Loucy (cell line): Measurements from ENCODE around the gene SLC6A19.

Experiments used
- H2AFZ ChIP-seq: fragments of 200-600 bp; sonication (generic); 2 replicates; pipeline ENCODE4 v1.6.0; 2016; ENCODE audit warnings: antibody characterized with exemption, mild to moderate bottlenecking, low read length, moderate library complexity
- H3F3A ChIP-seq: fragments of 200-600 bp; 2 replicates; pipeline ENCODE4 v1.6.0; 2016; ENCODE audit warnings: antibody characterized with exemption, low read depth, mild to moderate bottlenecking
- H3K27me3 ChIP-seq: fragments of 200-600 bp; sonication (generic); 2 replicates; pipeline ENCODE4 v1.6.1; 2014; ENCODE audit warnings: low read length, mild to moderate bottlenecking; ENCODE audit not compliant: insufficient read depth, poor library complexity, severe bottlenecking
- H3K36me3 ChIP-seq: fragments of 200-600 bp; sonication (generic); 2 replicates; pipeline ENCODE4 v1.6.1; 2016; ENCODE audit warnings: low read length; ENCODE audit not compliant: insufficient read depth
- H3K4me1 ChIP-seq: fragments of 200-600 bp; sonication (generic); 2 replicates; pipeline ENCODE4 v1.5.1; 2014; ENCODE audit warnings: low read length, mild to moderate bottlenecking; ENCODE audit not compliant: insufficient read depth, poor library complexity, severe bottlenecking
- H3K4me2 ChIP-seq: fragments of 200-600 bp; sonication (generic); 2 replicates; pipeline ENCODE4 v1.6.0; 2014; ENCODE audit warnings: antibody characterized with exemption, low read length, low read depth, mild to moderate bottlenecking; ENCODE audit not compliant: poor library complexity, severe bottlenecking
- H3K4me3 ChIP-seq: fragments of 200-600 bp; sonication (generic); 2 replicates; pipeline ENCODE4 v1.5.1; 2014; ENCODE audit warnings: low read length, mild to moderate bottlenecking, mixed read lengths; ENCODE audit not compliant: poor library complexity, severe bottlenecking
- H3K79me2 ChIP-seq: fragments of 200-600 bp; sonication (generic); 2 replicates; pipeline ENCODE4 v1.6.1; 2014; ENCODE audit warnings: low read length; ENCODE audit not compliant: insufficient read depth
- H3K9ac ChIP-seq: fragments of 200-600 bp; sonication (generic); 2 replicates; pipeline ENCODE4 v1.6.0; 2014; ENCODE audit warnings: mild to moderate bottlenecking, low read depth, low read length, moderate library complexity; ENCODE audit not compliant: poor library complexity, severe bottlenecking
- H3K9me2 ChIP-seq: fragments of 200-600 bp; sonication (generic); replicated peaks from 2 replicates; pipeline ENCODE4 v1.6.1; 2016; ENCODE audit warnings: low read depth, low read length, mixed read lengths
- H3K9me3 ChIP-seq: fragments of 200-600 bp; sonication (generic); 2 replicates; pipeline ENCODE4 v1.6.1; 2014; ENCODE audit warnings: mild to moderate bottlenecking, antibody characterized with exemption, low read length, low read depth; ENCODE audit not compliant: insufficient read depth
- H4K20me1 ChIP-seq: fragments of 200-600 bp; sonication (generic); 2 replicates; pipeline ENCODE4 v1.6.0; 2014; ENCODE audit warnings: antibody characterized with exemption, low read length, mild to moderate bottlenecking; ENCODE audit not compliant: insufficient read depth, poor library complexity, severe bottlenecking
- CTCF ChIP-seq: fragments of 200-600 bp; sonication (generic); conservative IDR thresholded peaks from 2 replicates; pipeline ENCODE4 v1.5.1; 2014; ENCODE audit warnings: mild to moderate bottlenecking, antibody characterized with exemption, low read length
- EZH2phosphoT487 ChIP-seq: fragments of 200-600 bp; IDR thresholded peaks from 2 replicates; pipeline ENCODE4 v1.6.1; 2018; ENCODE audit warnings: antibody characterized with exemption, mild to moderate bottlenecking, moderate library complexity, borderline replicate concordance

The SLC6A19 gene

DNA sequence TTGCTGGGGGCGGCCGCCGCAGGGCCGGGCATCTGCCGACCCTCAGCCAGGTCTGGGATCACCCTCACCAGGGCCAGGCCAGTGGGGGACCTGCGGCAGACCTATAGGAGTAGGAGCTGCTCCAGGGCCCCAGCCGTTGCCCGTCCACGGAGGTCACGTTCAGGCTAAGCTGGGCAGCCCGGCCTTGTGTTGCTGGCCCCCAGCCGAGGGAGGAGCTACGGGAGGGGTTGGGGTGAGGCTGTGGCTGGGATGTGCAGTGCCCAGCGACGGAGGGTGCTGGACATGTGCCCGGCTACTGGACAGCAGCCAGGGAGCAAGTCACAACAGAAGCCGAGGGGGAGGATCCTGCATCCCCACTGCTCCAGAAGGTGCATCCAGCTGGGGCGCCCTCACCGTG is 39.6 kb upstream of the SLC6A19 start:
- Histone ChIP-seq H3F3A (0 out of 2 replicates have a peak, but pooled peaks cover 2% of the 10 kb centered on the region), H3K9me3 (no peaks in the 10 kb centered on the region), H2AFZ (no peak overlapping the region), H4K20me1 (no peaks in the 10 kb centered on the region), H3K9ac (no peak overlapping the region), H3K4me2 (no peak overlapping the region), H3K36me3 (no peaks in the 10 kb centered on the region), H3K9me2 (no peaks in the 10 kb centered on the region), H3K27me3 (no peaks in the 10 kb centered on the region), H3K79me2 (no peaks in the 10 kb centered on the region), H3K4me3 (no peak overlapping the region), H3K4me1 (no peaks in the 10 kb centered on the region)
- TF ChIP-seq EZH2phosphoT487 (no peak), CTCF (no peak)

DNA sequence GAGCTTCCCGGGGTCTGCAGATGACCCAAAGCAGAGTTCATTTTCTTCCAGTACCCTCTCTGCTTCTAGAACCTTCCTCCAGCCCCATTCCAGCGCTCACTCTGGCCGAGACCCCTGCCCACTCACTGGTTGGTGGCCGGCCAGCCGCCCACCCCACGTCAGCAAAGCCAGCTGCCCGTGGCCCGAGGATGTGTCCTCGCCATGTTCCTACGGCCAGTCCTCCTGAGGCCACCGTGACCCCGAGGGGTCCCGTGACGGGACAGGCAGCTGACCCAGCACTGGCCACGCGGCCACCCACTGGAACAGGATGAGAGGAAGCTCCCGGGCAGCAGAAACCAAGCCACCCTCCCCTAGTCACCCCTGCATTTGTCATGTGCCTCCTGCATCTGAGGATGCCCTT is 39.1 kb upstream of the SLC6A19 start:
- H4K20me1 ChIP-seq = no peaks in the 10 kb centered on the region
- no peaks in the 10 kb centered on the region for H3K9me3 ChIP-seq
- no peaks in the 10 kb centered on the region for H3K79me2 ChIP-seq
- no peaks in the 10 kb centered on the region for H3K36me3 ChIP-seq
- no peaks in the 10 kb centered on the region for H3K9me2 ChIP-seq
- TF ChIP-seq CTCF (no peak), EZH2phosphoT487 (no peak)
- H3K9ac ChIP-seq = no peak overlapping the region
- H3K4me2 ChIP-seq = no peak overlapping the region
- peaks cover 2% of the 10 kb centered on the region for H3K4me1 ChIP-seq
- 0 out of 2 replicates have a peak, but pooled peaks cover 2% of the 10 kb centered on the region for H3F3A ChIP-seq
- H3K4me3 ChIP-seq = no peak overlapping the region
- H3K27me3 ChIP-seq = no peaks in the 10 kb centered on the region
- no peak overlapping the region for H2AFZ ChIP-seq

GRCh38 chr5:1162751-1163150 is 38.6 kb upstream of the SLC6A19 start:
- Histone ChIP-seq H3K9me3 (no peaks in the 10 kb centered on the region), H3K4me1 (peaks cover 6% of the 10 kb centered on the region), H3F3A (0 out of 2 replicates have a peak, but pooled peaks cover 2% of the 10 kb centered on the region), H3K4me3 (no peak overlapping the region), H3K9me2 (no peaks in the 10 kb centered on the region), H3K79me2 (no peaks in the 10 kb centered on the region), H2AFZ (no peak overlapping the region), H3K27me3 (no peaks in the 10 kb centered on the region), H3K9ac (no peak overlapping the region), H4K20me1 (no peaks in the 10 kb centered on the region), H3K36me3 (no peaks in the 10 kb centered on the region), H3K4me2 (no peak overlapping the region)
- no peak for TF ChIP-seq CTCF
- TF ChIP-seq EZH2phosphoT487 = no peak
